K562 (cell line): ENCODE data around the gene UBALD2. TPM values are rescaled to one million over a fixed set of nuclear protein-coding genes. Genes with fewer than 3 reads are reported as not detected.

Experiments
- BCOR ChIP-seq: fragments of 450-650 bp; IDR thresholded peaks from 2 replicates; pipeline ENCODE4 v1.6.1; 2016
- CBX3 ChIP-seq, 2 experiments: IDR thresholded peaks; 1 replicate in 1 of 2; 2 replicates in 1 of 2; pipeline ENCODE4 v1.6.1; 2012; ENCODE audit warnings: inconsistent platforms in 2 of 2, low read length in 2 of 2, borderline replicate concordance in 1 of 2, control low read depth in 1 of 2
- EHMT2 ChIP-seq: fragments of 450-650 bp; IDR thresholded peaks from 2 replicates; pipeline ENCODE4 v1.6.1; 2018; ENCODE audit warnings: antibody characterized with exemption
- ETS2 ChIP-seq: IDR thresholded peaks from 2 replicates; pipeline ENCODE4 v1.6.1; 2016; ENCODE audit warnings: borderline replicate concordance, missing genetic modification characterization, mild to moderate bottlenecking, moderate library complexity, missing compliant biosample characterization; ENCODE audit not compliant: poor library complexity, severe bottlenecking
- HDAC6 ChIP-seq: IDR thresholded peaks from 2 replicates; pipeline ENCODE4 v1.6.1; 2012; ENCODE audit warnings: low read depth, mild to moderate bottlenecking, control low read depth, inconsistent platforms, low read length, moderate library complexity
- ILF3 ChIP-seq: fragments of 450-650 bp; IDR thresholded peaks from 2 replicates; pipeline ENCODE4 v1.6.1; 2018; ENCODE audit warnings: antibody characterized with exemption, mild to moderate bottlenecking, moderate library complexity, borderline replicate concordance
- LEF1 ChIP-seq: fragments of 450-650 bp; IDR thresholded peaks from 2 replicates; pipeline ENCODE4 v1.6.1; 2016; ENCODE audit warnings: mild to moderate bottlenecking
- NFE2 ChIP-seq: IDR thresholded peaks from 2 replicates; pipeline ENCODE4 v1.6.1; 2014; ENCODE audit warnings: antibody characterized with exemption, low read depth
- SIN3B ChIP-seq: fragments of 450-650 bp; IDR thresholded peaks from 2 replicates; pipeline ENCODE4 v1.6.1; 2017; ENCODE audit warnings: low read depth, mild to moderate bottlenecking, moderate library complexity
- SMAD4 ChIP-seq: fragments of 250-450 bp; sonication (Bioruptor Pico); conservative IDR thresholded peaks from 2 replicates; pipeline ENCODE4 v1.8.0; 2021; ENCODE audit warnings: inconsistent platforms, mild to moderate bottlenecking, moderate library complexity
- SMARCB1 ChIP-seq: IDR thresholded peaks from 2 replicates; pipeline ENCODE4 v1.6.1; 2011; ENCODE audit warnings: improper control_type of control experiment, low read depth; ENCODE audit not compliant: insufficient read length
- ZFPM2 ChIP-seq: fragments of 250-450 bp; sonication (Bioruptor Pico); IDR thresholded peaks from 2 replicates; pipeline ENCODE4 v1.5.1; 2022; ENCODE audit warnings: mild to moderate bottlenecking
- ZNF197 ChIP-seq: fragments of 200-800 bp; sonication (Bioruptor generic); IDR thresholded peaks from 2 replicates; pipeline ENCODE4 v1.6.1; 2016; ENCODE audit warnings: low read depth, missing genetic modification characterization, missing compliant biosample characterization
- ZNF263 ChIP-seq: sonication (generic); formaldehyde crosslinking; IDR thresholded peaks from 2 replicates; pipeline ENCODE4 v1.8.0; 2022; ENCODE audit warnings: mild to moderate bottlenecking, missing genetic modification reagents, borderline replicate concordance
- ZNF717 ChIP-seq: fragments of 250-450 bp; sonication (Bioruptor Pico); IDR thresholded peaks from 2 replicates; pipeline ENCODE4 v1.5.0; 2021
- polyA plus RNA-seq, 8 experiments: library from polyadenylated mRNA; depleted of rRNA in 4 of 8; stranded (reverse) in 5 of 8; unstranded in 3 of 8; fragments of >200 nt; fragmentation: Nextera tagmentation in 2 of 8; fragmentation: Illumina TruSeq in 1 of 8; extraction: Ambion mirVana in 2 of 8; extraction: Trizol in 1 of 8; gene quantifications; 2 replicates each; pipeline versions ENCODE4 v1.2.1 to v1.2.3, GENCODE V29; 2011 to 2014; ENCODE audit warnings: inconsistent platforms in 1 of 8, missing spikeins in 1 of 8
- total RNA-seq, 7 experiments: library from RNA; depleted of rRNA in 6 of 7; stranded (reverse); fragments of >200 nt in 6 of 7; fragmentation: Illumina TruSeq in 2 of 7; extraction: Trizol in 2 of 7; gene quantifications; 2 replicates each; pipeline versions ENCODE4 v1.2.1 to v1.2.3, GENCODE V29; 2011 to 2021; ENCODE audit warnings: low replicate concordance in 1 of 7
- TF ChIP-seq, protein P1 (sequence below): IDR thresholded peaks from 2 replicates; pipeline ENCODE4 v1.6.1; 2012; ENCODE audit warnings: low read depth, low read length, improper control_type of control experiment, borderline replicate concordance
- TF ChIP-seq, protein P2 (sequence below), 3 experiments: IDR thresholded peaks in 2 of 3; conservative IDR thresholded peaks in 1 of 3; 2 replicates each; pipeline ENCODE4 v1.5.1; 2011 to 2012; ENCODE audit warnings: low read length in 3 of 3, mild to moderate bottlenecking in 3 of 3, control low read depth in 2 of 3, improper control_type of control experiment in 1 of 3, inconsistent platforms in 1 of 3, low read depth in 1 of 3, mixed read lengths in 1 of 3, moderate library complexity in 1 of 3; ENCODE audit not compliant: insufficient read depth in 2 of 3
- TF ChIP-seq, protein P3 (sequence below): fragments of 250-450 bp; sonication (Bioruptor Pico); IDR thresholded peaks from 2 replicates; pipeline ENCODE4 v1.5.0; 2020; ENCODE audit warnings: mild to moderate bottlenecking, borderline replicate concordance
- TF ChIP-seq, protein P4 (sequence below): fragments of 250-450 bp; sonication (Bioruptor Pico); IDR thresholded peaks from 2 replicates; pipeline ENCODE4 v1.8.0; 2021; ENCODE audit warnings: moderate library complexity, mild to moderate bottlenecking, inconsistent platforms

Gene UBALD2
- total and polyA plus RNA-seq, 9 of the 15 experiments (the other 6 are each of a cell fraction or from before 2014, with no cell fraction given): 2.3 to 94.1 (median 25.3) TPM

DNA sequence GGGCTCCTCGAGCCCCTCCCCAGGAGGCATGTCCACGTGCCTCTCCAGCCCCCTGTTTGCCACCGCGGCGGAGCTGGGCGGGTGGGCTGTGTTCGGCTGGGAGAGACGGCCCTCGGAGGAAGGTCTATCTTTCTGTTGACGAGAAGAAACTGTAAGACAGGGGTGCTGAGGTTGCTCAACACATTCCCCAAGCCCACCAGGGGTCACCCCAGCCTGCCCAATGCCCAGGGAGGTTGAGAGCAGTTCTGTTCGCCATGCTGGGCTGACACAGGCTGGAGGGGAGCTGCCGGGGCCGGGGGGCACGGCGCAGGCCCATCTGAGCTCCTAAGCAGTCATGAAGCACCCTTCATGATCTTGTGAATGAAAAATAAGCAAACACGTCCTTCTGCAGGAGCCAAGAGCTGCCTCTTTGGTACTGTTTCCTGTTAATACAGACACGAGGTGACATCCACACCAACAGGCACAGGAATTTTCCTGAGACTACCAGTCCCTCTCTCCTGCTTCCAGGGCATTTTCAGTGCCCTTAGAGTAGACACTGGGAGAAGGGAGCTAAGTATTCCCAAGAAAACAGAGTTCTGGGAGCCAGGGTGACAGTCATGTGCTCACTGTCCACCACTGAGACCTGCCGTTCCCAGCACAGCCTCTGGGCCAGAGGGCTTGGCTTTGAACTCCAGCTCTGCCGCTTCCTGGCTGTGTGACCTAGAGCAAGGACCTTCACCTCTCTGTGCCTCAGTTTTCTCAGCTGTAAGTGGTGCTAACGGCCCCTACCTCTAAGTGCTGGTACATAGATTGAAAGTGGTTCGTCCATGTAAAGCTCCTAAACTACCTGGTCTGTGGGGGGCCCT is 9.2 kb downstream of the UBALD2 start (continued):
- no peak for TF ChIP-seq ZNF197
- TF ChIP-seq SMAD4 (CRISPR knock-in tag): no peak
- TF ChIP-seq ILF3: no peak
- TF ChIP-seq ZNF717: no peak
- TF ChIP-seq EHMT2: no peak
- no peak for TF ChIP-seq LEF1
- no peak for TF ChIP-seq HDAC6
- TF ChIP-seq SMARCB1: no peak
- TF ChIP-seq, protein P1, sequence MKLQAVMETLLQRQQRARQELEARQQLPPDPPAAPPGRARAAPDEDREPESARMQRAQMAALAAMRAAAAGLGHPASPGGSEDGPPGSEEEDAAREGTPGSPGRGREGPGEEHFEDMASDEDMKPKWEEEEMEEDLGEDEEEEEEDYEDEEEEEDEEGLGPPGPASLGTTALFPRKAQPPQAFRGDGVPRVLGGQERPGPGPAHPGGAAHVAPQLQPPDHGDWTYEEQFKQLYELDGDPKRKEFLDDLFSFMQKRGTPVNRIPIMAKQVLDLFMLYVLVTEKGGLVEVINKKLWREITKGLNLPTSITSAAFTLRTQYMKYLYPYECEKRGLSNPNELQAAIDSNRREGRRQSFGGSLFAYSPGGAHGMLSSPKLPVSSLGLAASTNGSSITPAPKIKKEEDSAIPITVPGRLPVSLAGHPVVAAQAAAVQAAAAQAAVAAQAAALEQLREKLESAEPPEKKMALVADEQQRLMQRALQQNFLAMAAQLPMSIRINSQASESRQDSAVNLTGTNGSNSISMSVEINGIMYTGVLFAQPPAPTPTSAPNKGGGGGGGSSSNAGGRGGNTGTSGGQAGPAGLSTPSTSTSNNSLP: no peak
- no peak for TF ChIP-seq SIN3B
- no peak for TF ChIP-seq ZNF263 (CRISPR knock-in tag)
- no peak for TF ChIP-seq NFE2
- TF ChIP-seq, protein P2, sequence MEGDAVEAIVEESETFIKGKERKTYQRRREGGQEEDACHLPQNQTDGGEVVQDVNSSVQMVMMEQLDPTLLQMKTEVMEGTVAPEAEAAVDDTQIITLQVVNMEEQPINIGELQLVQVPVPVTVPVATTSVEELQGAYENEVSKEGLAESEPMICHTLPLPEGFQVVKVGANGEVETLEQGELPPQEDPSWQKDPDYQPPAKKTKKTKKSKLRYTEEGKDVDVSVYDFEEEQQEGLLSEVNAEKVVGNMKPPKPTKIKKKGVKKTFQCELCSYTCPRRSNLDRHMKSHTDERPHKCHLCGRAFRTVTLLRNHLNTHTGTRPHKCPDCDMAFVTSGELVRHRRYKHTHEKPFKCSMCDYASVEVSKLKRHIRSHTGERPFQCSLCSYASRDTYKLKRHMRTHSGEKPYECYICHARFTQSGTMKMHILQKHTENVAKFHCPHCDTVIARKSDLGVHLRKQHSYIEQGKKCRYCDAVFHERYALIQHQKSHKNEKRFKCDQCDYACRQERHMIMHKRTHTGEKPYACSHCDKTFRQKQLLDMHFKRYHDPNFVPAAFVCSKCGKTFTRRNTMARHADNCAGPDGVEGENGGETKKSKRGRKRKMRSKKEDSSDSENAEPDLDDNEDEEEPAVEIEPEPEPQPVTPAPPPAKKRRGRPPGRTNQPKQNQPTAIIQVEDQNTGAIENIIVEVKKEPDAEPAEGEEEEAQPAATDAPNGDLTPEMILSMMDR (IDR thresholded peaks at IDR 0.05 in 2 of 3, conservative IDR thresholded peaks at IDR 0.05 in 1 of 3; ENCODE audit: insufficient read depth in 2 of 3, low read depth in 1 of 3, low read length in 3 of 3): no peak
- peak; percentile 56 for TF ChIP-seq BCOR
- TF ChIP-seq ZFPM2 (CRISPR knock-in tag): no peak
- TF ChIP-seq ETS2 (tag): no peak
- TF ChIP-seq, protein P3, sequence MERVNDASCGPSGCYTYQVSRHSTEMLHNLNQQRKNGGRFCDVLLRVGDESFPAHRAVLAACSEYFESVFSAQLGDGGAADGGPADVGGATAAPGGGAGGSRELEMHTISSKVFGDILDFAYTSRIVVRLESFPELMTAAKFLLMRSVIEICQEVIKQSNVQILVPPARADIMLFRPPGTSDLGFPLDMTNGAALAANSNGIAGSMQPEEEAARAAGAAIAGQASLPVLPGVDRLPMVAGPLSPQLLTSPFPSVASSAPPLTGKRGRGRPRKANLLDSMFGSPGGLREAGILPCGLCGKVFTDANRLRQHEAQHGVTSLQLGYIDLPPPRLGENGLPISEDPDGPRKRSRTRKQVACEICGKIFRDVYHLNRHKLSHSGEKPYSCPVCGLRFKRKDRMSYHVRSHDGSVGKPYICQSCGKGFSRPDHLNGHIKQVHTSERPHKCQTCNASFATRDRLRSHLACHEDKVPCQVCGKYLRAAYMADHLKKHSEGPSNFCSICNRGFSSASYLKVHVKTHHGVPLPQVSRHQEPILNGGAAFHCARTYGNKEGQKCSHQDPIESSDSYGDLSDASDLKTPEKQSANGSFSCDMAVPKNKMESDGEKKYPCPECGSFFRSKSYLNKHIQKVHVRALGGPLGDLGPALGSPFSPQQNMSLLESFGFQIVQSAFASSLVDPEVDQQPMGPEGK (CRISPR knock-in tag): no peak
- peak in 1 of 2 experiments; percentile 10; a peak in 1 of 3 replicates for TF ChIP-seq CBX3 (IDR thresholded peaks at IDR 0.05; ENCODE audit: borderline replicate concordance in 1 of 2, low read length in 2 of 2)
- TF ChIP-seq, protein P4, sequence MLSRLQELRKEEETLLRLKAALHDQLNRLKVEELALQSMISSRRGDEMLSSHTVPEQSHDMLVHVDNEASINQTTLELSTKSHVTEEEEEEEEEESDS (CRISPR knock-in tag): no peak
